Suprapubic skin (tissue), 4 donors: Measurements from ENCODE around the gene MAP7D1. TPM values are rescaled to one million over a fixed set of nuclear protein-coding genes. Genes with fewer than 3 reads are reported as not detected.

Source experiments
- DNase-seq, 2 donors: peaks; one replicate each; pipeline ENCODE4 v3.0.0-alpha.2; 2019; ENCODE audit warnings: low spot score in 2 of 2
- H3K27ac ChIP-seq: fragments of 200-600 bp; sonication (generic); one replicate; pipeline ENCODE4 v1.5.1; 2019
- H3K27me3 ChIP-seq: fragments of 200-600 bp; sonication (generic); one replicate; pipeline ENCODE4 v1.5.1; 2019
- H3K36me3 ChIP-seq: fragments of 200-600 bp; sonication (generic); one replicate; pipeline ENCODE4 v1.5.1; 2019
- H3K4me1 ChIP-seq: fragments of 200-600 bp; sonication (generic); one replicate; pipeline ENCODE4 v1.5.1; 2019
- H3K4me3 ChIP-seq: fragments of 200-600 bp; sonication (generic); one replicate; pipeline ENCODE4 v1.5.1; 2019; ENCODE audit warnings: mild to moderate bottlenecking
- H3K9me3 ChIP-seq: fragments of 200-600 bp; sonication (generic); one replicate; pipeline ENCODE4 v1.5.1; 2019
- EP300 ChIP-seq: sonication (generic); formaldehyde crosslinking; IDR thresholded peaks from one replicate; pipeline ENCODE4 v1.6.1; 2017; ENCODE audit warnings: antibody characterized with exemption
- POLR2A ChIP-seq, 2 donors: fragments of 450-650 bp; IDR thresholded peaks; one replicate each; pipeline ENCODE4 v1.6.1; 2017; ENCODE audit warnings: antibody characterized with exemption in 2 of 2, mild to moderate bottlenecking in 2 of 2, moderate library complexity in 2 of 2
- POLR2AphosphoS5 ChIP-seq, 3 donors: sonication (generic); formaldehyde crosslinking; IDR thresholded peaks; one replicate each; pipeline ENCODE4 v1.6.1; 2017; ENCODE audit warnings: antibody characterized with exemption in 3 of 3
- whole genome bisulfite sequencing: methylation state at CpG from one replicate; pipeline ENCODE4 v1.1.5; 2018; 5-methylcytosine and 5-hydroxymethylcytosine counted together
- total RNA-seq, 4 donors: library from RNA; depleted of rRNA; stranded (reverse); fragments of >200 nt; gene quantifications; one replicate each; pipeline ENCODE4 v1.1.0, GENCODE V29; 2016
- TF ChIP-seq, protein P1 (sequence below), 2 donors: fragments of 200-600 bp in 1 of 2; fragments of 450-650 bp in 1 of 2; sonication (generic) in 1 of 2; IDR thresholded peaks; one replicate each; pipeline ENCODE4 v1.5.1; 2016 to 2019; ENCODE audit warnings: antibody characterized with exemption in 2 of 2, mild to moderate bottlenecking in 1 of 2, moderate library complexity in 1 of 2

Gene MAP7D1
- total RNA-seq, 4 donors from 2014 or later = 80.0 to 119 (median 94.6) TPM

DNA sequence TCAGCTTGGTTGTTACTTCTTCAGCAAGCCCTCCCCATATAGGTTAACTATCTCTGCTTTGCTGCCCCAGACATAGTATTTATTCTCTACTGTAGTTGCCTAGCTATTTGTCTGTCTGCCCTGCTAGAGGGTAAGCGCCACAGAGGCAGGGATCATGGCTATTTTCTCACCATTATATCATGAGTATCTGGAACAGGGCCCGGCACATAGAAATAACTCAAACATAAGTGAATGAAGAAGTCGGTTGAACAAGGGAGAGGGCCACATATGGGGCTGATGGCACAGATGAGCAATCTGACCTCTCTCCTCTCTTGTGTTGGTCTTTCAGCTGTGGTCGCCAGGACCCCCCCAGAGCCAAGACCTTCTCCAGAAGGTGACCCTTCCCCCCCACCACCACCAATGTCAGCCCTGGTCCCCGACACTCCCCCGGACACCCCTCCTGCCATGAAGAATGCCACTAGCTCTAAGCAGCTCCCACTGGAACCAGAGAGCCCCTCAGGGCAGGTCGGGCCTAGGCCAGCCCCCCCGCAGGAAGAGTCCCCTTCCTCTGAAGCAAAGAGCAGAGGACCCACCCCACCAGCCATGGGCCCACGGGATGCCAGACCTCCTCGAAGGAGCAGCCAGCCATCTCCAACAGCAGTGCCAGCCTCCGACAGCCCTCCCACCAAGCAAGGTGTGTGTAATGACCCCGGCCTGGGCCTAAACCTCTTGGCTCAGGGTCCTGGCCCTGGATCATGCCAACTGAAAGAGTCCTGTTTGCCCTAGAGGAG lies 14.9 kb downstream of the MAP7D1 start:
- TF ChIP-seq EP300 (no peak), POLR2A (IDR thresholded peaks at IDR 0.05) (no peak), POLR2AphosphoS5 (IDR thresholded peaks at IDR 0.05) (no peak)
- TF ChIP-seq, protein P1, sequence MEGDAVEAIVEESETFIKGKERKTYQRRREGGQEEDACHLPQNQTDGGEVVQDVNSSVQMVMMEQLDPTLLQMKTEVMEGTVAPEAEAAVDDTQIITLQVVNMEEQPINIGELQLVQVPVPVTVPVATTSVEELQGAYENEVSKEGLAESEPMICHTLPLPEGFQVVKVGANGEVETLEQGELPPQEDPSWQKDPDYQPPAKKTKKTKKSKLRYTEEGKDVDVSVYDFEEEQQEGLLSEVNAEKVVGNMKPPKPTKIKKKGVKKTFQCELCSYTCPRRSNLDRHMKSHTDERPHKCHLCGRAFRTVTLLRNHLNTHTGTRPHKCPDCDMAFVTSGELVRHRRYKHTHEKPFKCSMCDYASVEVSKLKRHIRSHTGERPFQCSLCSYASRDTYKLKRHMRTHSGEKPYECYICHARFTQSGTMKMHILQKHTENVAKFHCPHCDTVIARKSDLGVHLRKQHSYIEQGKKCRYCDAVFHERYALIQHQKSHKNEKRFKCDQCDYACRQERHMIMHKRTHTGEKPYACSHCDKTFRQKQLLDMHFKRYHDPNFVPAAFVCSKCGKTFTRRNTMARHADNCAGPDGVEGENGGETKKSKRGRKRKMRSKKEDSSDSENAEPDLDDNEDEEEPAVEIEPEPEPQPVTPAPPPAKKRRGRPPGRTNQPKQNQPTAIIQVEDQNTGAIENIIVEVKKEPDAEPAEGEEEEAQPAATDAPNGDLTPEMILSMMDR (IDR thresholded peaks at IDR 0.05) = no peak
- peaks cover 50% of the 10 kb centered on the region for H3K36me3 ChIP-seq
- H3K9me3 ChIP-seq = no peaks in the 10 kb centered on the region
- H3K27ac ChIP-seq = no peak overlapping the region
- peaks cover 40% of the 10 kb centered on the region for H3K4me1 ChIP-seq
- H3K4me3 ChIP-seq = no peak overlapping the region
- 73% methylated on average over 6 of the region's 12 CpGs for WGBS
- H3K27me3 ChIP-seq = no peaks in the 10 kb centered on the region
- no peak for DNase-seq

GRCh38 chr1:36172017-36172747 lies 16.2 kb downstream of the MAP7D1 start:
- Histone ChIP-seq H3K36me3 (peaks cover 64% of the 10 kb centered on the region), H3K9me3 (no peaks in the 10 kb centered on the region), H3K4me3 (no peak overlapping the region), H3K27me3 (no peaks in the 10 kb centered on the region), H3K27ac (no peak overlapping the region), H3K4me1 (peaks cover 27% of the 10 kb centered on the region)
- DNase-seq = no peak
- TF ChIP-seq EP300 = no peak
- 92% methylated on average over 20 of the region's 21 CpGs for WGBS

DNA sequence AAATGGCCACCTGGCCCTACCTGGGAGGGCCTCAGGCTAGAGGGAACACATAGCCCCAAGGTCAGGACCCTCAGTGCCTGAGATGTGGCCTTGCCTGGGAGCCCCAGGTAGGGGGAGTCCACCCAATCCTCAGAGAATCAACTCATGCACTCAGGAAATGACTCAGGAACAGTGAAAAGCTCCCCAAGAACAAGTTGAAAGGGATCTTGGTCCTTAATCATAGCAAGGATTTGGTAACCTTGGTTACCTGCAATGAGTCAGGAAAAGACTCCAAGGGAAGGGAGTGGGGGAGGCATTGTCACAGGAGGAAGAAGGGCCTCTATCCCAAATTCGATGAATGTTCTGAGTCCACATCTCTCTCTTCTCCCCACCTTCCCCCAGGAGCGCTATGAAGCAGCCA lies 17.0 kb downstream of the MAP7D1 start:
- H3K36me3 ChIP-seq = peaks cover 72% of the 10 kb centered on the region
- peaks cover 26% of the 10 kb centered on the region for H3K4me1 ChIP-seq
- DNase-seq = no peak

DNA sequence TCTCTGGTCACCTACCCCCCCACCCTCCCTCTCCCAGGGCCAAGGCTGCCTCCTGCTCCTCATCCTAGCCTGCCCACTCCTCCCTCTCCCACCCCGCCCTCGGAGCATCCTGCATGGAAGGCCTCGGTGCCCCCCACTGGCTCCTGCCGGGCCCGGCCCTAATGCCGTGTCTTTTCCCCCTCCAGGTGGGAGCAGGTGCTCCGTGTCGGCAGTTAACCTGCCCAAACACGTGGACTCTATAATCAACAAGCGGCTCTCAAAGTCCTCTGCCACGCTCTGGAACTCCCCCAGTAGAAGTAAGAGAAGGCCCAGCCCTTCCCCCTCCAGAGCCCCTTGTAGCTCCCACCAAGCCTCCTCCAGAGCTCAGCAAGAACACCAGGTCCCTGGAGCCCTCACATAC lies 18.8 kb downstream of the MAP7D1 start:
- TF ChIP-seq, protein P1 (IDR thresholded peaks at IDR 0.05) = no peak
- no peak overlapping the region for H3K27ac ChIP-seq
- peaks cover 28% of the 10 kb centered on the region for H3K4me1 ChIP-seq
- WGBS = 62% methylated on average over 9 of the region's 11 CpGs
- H3K36me3 ChIP-seq = peaks cover 89% of the 10 kb centered on the region
- no peak for DNase-seq
- no peak overlapping the region for H3K4me3 ChIP-seq
- H3K9me3 ChIP-seq = no peaks in the 10 kb centered on the region
- H3K27me3 ChIP-seq = no peaks in the 10 kb centered on the region

More for the DNA sequence above, 17.0 kb downstream of the MAP7D1 start:
- Histone ChIP-seq H3K27me3 (no peaks in the 10 kb centered on the region), H3K4me3 (no peak overlapping the region), H3K27ac (no peak overlapping the region), H3K9me3 (no peaks in the 10 kb centered on the region)
- TF ChIP-seq POLR2AphosphoS5 (IDR thresholded peaks at IDR 0.05) (no peak), POLR2A (IDR thresholded peaks at IDR 0.05) (no peak), EP300 (no peak)
- TF ChIP-seq, protein P1 (IDR thresholded peaks at IDR 0.05) = no peak
- 94% methylated on average over 2 of the region's 2 CpGs for WGBS

- H3K9me3 ChIP-seq = no peaks in the 10 kb centered on the region
- H3K4me3 ChIP-seq = no peak overlapping the region
- no peak overlapping the region for H3K27ac ChIP-seq
- DNase-seq = no peak
- TF ChIP-seq POLR2AphosphoS5 (IDR thresholded peaks at IDR 0.05) (no peak), POLR2A (IDR thresholded peaks at IDR 0.05) (no peak), EP300 (no peak)
- TF ChIP-seq, protein P1 (IDR thresholded peaks at IDR 0.05) = no peak
- no peaks in the 10 kb centered on the region for H3K27me3 ChIP-seq
- WGBS = 92% methylated on average over 6 of the region's 11 CpGs
- peaks cover 96% of the 10 kb centered on the region for H3K36me3 ChIP-seq
- peaks cover 24% of the 10 kb centered on the region for H3K4me1 ChIP-seq
Measured at GRCh38 chr1:36175137-36176095, 19.5 kb downstream of the MAP7D1 start.
